HG03045 (cell line): Measurements from ENCODE around the gene ACYP1.

ENCODE experiments used
- ATAC-seq: cut with Tn5 transposase; IDR thresholded peaks from one replicate; pipeline ENCODE4 v1.9.1; 2021; ENCODE audit warnings: mild to moderate bottlenecking, moderate library complexity; ENCODE audit not compliant: unreplicated experiment

Gene ACYP1

DNA sequence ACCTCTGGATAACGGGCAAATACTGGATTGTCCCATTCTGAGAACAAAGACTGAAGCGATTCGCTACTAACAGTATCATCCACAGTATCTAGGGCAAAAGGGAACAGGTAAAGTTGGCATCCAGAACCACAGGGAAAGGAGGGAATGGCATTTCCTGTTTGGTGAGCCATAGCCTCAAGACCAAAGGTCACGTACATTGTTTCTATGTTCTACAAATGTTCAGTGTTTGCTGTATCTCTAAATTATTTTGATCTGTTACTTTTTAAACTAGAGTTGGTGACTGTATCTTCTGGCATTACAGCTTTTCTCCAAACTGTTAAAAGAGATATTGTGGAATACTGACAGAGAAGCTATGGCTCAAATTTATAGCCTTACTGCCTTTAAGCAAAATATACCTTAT lies 22.2 kb downstream of the ACYP1 start:
- ATAC-seq: no peak

DNA sequence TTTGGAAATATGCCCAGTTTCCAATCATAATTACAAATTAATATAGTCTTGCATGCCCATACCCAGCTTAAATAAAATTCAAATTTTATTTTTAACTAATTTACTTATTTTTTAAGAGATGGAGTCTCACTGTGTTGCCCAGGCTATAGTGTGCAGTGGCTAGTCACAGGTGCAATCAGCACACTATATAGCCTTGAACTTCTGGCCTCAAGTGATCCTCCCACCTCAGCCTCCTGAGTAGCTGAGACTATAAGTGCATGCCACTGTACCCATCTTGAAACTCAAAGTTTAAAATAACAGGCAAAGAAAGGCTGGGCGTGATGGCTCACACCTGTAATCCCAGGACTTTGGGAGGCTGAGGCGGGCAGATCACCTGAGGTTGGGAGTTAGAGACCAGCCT lies 22.9 kb downstream of the ACYP1 start:
- no peak for ATAC-seq

DNA sequence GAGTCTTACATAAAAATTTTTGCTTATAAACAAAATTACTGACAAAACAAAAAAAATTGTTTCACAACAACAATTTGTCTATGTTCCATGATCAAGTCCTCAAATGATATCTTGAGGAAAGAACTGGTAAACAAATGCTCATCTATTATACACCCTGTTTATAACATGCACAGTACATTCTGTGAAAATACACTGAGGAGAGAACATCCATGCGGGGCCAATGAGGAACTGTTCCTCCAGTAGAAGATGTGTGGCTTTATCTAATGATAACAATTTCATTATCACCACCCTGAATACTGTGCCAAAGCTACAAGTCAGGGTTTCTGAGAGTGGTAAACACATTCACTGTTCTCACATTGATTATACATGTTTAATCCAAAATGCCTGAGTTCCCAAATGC lies 23.3 kb downstream of the ACYP1 start:
- ATAC-seq: no peak

DNA sequence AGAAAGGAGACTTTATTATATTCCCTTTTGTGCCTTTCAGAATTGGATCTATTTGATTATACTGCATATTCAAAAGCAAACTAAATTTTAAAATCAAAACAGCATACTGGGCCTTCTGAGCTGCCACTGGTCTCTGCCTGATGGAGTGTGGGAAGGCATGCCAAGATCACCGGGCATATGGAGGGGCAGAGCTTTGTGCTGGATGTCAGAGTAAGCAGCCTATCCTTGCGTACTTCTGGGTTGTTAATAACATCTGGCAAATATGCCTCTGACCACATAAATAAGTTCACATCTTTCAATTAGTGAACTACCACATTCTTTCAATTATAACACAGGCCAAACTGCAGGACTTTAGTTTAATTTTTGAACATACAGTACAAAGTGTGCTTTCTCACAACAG lies 30.9 kb downstream of the ACYP1 start:
- ATAC-seq: no peak

DNA sequence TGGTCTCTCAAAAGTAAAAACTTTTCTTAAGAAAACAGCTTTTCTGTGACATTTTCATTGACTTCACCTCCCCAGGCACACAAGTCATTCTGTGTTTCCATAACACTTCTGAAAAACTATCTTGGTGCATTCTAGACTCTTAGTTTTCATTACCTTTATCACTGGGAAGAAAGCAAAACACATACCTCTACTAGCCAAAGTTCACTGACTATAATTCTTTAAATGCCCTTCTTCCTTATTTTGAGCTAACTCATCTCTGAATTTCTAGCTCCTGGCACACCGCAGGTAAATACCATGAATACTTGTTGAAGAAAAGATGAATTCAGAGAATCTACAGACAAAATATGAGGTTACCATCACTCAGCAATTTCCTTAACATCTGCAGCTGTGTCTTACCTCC lies 33.7 kb downstream of the ACYP1 start:
- ATAC-seq: no peak

DNA sequence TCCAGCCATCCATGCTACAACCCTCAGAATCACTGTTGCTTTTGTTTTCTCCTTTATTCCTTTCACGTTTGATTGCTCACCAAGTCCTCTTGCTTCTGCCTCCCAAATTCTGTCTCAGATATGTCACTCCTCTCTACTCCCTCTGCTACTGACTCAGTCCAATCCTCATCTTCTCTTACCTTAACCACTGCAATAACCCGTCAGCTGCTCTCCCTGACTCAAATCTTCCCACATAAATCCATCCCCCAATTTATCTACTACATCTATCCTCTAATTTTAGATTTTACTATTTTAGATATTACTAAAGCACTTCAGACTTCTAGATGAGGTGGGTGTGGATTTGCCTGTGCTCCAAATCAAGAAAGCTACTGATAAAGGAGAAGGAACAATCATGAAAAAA lies 37.9 kb downstream of the ACYP1 start:
- ATAC-seq: no peak

DNA sequence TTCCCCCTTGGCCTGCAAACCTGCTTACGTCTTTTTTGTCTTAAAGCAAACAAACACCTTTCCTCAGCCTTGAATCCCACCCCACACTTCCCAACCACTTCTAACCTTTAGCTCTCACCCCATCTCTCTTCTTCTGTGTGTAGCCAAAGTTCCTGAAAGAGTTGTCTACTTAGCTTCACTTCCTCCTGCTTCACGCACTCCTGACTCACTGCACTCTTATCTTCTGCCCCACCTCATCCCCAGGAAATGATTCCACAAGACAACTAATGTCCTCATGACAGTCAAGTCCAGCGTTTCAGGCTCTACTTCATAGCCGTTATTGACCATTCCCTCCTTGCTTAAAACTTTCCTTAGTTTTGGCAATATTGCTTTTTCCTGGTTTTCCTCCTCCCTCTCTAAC lies 38.7 kb downstream of the ACYP1 start:
- no peak for ATAC-seq

DNA sequence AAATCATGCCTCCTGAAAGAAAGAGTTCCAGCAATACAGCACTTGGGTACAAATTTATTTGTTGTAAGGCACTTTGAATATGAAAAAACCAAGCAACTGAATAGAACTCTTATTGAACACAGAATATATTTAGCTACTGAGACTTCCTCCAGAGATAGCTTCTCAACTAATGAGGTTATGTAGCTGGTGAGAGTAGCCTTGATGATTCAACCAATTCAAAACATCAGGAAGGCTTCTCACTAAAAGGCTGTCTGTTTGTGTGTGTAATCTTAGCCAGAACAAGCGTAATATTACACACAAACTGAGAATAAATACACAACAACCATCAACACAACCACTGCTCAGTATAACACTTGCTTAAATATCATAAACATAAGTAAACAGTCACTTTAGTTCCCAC lies 40.7 kb downstream of the ACYP1 start:
- ATAC-seq: no peak

DNA sequence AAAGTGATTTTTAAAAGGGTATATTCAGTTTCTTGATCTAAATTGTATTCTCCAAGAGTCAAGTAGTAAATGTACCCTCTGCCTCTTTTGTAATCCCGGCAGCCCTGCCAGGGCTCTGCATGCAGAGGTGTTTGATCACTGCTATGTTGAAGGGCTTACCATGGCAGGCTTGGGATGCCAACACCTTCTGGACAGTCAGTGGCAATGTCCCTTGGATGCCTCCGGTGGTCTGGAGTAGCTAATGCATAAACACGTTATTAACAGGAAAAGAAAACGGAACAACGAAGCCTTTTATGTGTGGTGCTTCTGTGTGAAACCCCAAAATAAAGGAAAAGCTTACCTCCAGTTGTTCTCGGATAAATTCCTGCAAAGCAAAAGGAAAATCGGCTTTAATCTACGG lies 41.2 kb downstream of the ACYP1 start:
- no peak for ATAC-seq

DNA sequence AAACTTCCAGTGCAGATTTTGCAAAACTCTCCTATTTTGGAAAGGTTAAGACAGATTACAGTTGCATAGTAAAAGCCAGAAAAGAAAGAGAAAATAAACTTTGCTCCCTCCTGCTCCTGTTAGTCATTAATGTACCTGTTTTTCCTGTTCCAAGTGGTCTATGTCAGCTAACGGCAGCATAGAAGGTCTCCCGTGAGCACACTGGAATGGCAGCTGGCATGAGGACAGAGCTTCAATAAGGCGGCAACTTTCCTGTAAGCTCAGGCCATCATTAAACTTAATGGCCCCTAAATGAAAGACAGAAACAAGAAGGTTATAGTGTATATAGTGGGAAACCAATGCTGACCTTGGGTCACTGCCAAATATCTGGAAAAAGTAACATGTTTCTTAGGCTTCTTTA lies 45.1 kb downstream of the ACYP1 start:
- no peak for ATAC-seq

DNA sequence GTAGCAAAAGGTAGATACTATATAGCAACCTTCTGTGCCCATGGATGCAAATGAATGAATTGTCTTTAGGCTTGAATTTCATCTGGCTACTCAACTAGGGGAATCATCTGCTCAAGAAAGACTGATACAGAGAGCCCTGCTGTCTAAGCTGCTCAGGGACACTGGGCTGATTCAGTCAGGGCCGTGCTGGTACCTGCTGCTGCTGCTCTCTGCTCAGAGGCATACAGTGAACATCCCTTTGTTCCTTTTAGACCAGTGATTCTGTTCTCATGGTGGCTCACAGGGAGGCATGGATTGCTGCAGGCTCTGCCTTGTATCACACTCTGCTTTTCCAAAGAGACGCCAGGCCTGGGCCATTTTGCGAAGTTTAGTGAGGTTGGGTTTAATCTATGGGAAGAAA lies 47.0 kb downstream of the ACYP1 start:
- ATAC-seq: no peak

DNA sequence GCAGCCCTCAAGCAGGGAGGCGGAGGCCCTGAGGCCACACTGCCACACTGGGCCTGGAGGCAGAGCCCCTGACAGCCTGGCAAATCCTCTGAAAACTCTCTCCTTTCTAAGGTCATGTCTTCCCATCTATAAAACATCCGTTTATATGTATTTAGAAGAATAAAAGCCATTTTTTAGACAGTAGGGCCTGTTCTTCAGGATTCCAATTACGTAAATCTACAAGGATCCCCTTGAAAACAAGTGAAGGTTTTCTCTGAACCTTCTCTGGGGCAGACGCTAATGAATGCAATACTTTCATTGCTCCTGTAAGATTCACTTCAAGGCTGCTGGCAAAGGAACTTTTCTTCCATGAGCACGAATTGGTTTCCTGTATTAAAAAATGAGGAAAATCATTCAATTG lies 48.3 kb downstream of the ACYP1 start:
- no peak for ATAC-seq

DNA sequence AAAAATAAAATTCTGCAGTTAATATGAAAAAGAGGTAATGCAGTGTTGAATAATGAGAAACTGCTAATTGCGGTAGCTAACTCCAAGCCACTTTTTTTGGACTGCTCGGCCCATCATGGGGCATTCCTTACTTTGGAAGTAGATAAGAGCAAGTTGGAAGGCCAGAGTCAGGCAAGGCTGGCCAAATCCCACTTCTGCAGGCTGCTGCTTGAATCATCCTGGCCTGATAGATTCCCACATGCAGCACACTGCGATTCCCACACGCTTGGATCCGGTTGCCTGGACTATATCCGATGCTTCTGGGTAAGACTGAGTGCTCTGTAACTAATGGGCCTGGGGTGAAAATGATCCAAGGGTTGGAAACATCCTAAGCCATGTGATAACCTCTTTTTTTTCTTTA lies 50.5 kb downstream of the ACYP1 start:
- no peak for ATAC-seq

DNA sequence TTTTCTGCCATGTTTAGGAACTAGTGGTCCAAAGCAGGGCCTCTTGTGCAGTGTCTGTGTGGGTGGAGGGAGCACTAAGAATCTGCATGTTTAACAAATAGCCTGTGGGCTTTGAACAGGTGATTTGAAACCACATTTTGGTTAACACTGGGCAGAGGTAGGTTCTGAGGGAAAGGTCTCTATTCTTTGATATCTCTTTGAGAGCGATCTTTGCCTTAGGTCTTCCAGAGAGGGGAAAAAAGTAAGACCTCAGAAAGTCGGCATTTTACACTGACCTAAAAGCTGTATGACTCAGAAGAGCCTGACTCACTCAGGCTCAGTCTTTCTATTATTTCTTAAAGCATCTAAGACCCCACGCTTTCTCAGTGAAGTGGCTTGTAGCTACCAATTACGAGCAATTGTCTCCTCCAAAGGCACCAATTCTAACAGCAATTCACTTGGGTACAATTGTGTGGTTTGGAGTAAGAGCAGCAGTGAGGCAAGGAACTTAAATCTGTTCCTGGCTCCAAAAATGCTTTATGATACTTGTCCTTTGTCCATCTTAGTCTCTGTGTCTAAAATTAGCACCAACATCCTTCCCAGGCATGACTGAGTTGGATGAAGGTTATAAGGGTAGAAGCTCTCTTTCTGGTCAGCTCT lies 52.3 kb downstream of the ACYP1 start:
- no peak for ATAC-seq

DNA sequence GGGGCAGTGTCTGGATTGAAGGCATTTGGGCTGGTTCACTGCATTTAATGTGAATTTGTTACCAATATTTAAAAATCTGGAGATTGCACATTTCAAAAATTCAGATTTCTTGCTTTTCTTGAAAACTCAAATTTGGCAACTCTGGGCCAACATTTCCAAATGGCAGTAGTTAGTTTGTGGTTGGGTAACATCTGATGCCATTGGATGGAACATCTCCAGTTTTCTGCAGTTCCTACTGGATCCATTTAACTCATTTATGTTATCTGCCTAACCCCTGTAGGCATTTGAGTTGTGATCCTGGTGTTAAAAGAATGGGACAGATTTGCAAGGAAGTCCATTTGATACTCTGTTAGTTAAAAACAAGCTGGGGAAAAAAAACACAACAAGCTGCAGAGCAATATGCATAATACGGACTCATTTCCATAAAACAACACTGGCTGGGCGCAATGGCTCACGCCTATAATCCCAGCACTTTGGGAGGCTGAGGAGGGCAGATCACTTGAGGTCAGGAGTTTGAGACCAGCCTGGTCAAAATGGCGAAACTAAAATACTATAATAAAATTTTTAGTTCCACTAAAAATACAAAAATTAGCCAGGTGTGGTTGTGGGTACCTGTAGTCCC lies 53.2 kb downstream of the ACYP1 start:
- ATAC-seq: no peak

DNA sequence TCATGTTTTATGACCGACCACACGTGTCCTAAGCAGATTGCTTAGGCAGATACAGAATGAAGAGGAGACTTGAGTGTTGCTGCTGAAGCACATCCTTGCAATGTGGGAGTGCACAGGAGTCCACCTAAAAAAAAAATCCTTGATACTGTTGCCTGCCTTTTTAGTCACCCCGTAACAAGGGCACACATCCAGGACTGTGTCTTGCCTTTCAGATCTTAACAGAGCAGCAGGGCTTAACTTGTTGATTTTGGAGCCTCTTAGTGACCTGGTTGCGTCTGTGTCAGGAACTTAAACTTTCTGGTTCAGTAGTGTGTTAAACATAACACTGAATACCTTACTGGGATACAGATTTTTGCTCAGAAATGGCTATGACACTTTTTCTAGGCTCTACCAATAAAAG lies 54.6 kb downstream of the ACYP1 start:
- ATAC-seq: no peak

DNA sequence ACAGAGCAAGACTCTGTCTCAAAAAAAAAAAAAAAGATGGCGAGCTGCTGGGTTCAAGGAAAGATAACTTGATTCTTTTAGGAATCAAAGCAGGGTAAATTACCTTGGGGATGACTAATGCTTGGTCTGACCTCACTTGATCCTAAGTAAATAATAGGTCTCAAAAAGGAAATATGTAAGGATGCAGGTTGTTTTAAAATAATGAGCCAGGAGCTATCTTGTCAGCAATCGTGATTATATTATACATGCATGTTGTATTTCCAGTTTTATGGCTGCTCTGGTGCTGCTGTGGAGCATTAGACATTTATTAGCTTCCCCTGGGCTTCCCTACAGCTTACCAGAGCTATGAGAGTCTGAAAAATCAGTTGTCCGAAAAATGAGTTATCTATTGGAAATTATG lies 58.5 kb downstream of the ACYP1 start:
- ATAC-seq: no peak

DNA sequence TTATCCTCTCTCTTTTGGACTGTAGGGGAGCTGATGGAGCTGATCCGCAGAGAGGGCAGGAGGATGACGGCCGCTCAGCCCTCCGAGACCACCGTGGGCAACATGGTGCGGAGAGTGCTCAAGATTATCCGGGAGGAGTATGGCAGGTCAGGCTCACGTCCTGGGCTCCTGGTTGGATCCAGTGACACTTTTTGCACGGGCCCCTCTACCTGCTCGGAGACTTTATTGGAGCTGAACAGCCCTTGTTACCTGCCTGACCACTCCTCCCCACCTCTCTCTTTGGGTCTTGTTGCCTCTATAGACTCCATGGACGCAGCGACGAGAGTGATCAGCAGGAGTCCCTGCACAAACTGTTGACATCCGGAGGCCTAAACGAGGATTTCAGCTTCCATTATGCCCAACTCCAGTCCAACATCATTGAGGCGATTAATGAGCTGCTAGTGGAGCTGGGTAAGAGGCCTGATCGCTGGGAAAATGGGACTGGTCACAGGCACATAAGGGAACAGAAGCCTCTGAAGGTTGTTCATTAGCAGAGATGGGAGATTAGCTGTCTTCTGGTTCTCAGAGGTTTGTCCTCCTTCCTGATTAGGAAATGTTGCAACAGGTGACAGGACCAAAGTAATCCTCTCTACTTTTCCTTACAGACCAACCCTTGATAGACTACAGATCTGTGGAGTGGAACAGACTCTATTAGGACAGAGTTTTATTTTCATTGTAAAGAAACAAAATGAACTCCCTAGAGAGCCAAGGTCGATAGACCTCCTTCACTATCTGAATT lies 60.4 kb downstream of the ACYP1 start:
- no peak for ATAC-seq
